Measurements from ENCODE around the gene CYB5B.

CYB5B gene

DNA sequence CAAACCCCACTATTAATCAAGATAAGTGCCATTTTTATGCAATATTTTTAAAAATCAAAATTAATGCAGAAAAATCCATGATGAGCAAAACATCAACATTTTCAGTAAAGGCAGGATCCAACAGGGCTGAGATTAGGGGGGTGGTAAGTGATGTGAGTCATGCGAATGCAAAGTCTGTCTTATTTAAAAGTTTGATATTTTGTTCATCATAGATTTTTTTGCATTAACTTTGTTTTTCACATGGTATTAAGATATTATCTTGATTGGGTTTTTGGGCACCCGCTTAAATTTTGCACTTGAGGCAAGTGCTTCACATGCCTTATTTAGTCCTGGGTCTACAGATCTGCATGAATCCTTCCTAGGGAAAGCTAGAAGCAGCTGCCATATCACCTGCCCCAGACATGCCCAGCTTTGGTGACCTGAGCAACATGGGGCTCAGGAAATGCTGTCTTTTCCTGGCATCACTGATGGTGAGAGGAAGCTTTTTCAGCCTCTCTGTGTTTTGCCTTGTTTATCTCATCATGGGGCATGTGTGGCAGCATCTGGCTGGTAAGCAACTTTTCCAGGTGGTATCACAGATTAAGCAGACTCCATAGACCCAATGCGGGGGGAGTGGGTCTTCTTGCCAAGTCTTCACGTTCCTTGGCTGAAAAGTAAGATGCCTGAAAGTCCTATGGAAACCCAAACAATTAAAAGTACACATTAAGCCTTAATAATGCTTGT lies 83.8 kb downstream of the CYB5B start:
- TF ChIP-seq CTCF (IDR thresholded peaks at IDR 0.05; ENCODE audit: insufficient read depth, missing control alignments) = no peak
- no peak for DNase-seq (ENCODE audit: insufficient read length, low spot score)
- no peak for FAIRE-seq

GRCh38 chr16:69509125-69509524 lies 84.7 kb downstream of the CYB5B start:
- FAIRE-seq (no peak), DNase-seq (ENCODE audit: insufficient read length, low spot score) (no peak)
- no peak for TF ChIP-seq CTCF (IDR thresholded peaks at IDR 0.05; ENCODE audit: insufficient read depth, missing control alignments)

- DNase-seq (ENCODE audit: insufficient read length, low spot score) (no peak), FAIRE-seq (no peak)
- TF ChIP-seq CTCF (IDR thresholded peaks at IDR 0.05; ENCODE audit: insufficient read depth, missing control alignments) = no peak
Measured at GRCh38 chr16:69511651-69512050, 87.2 kb downstream of the CYB5B start.

GRCh38 chr16:69513180-69513966 lies 89.0 kb downstream of the CYB5B start:
- DNase-seq (ENCODE audit: insufficient read length, low spot score) (no peak), FAIRE-seq (no peak)
- no peak for TF ChIP-seq CTCF (IDR thresholded peaks at IDR 0.05; ENCODE audit: insufficient read depth, missing control alignments)

DNA sequence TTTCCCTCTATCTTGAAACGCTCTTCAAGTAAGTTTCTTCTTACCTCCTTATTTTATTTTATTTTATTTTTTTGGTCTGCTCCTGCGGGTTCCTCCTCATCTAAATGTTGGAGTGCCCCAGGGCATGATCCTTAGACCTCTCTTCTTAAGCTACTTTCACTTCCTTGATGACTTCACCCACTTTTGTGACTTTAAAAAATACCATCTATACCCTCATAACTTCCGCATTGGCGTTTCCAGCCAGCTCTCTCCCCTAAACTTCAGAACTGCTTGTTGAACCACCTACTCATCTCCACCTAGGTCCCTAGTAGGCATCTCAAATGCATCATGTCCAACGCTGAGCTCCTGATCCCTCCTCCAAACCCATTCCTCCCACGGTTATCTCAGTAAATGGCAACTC lies 89.9 kb downstream of the CYB5B start:
- DNase-seq (ENCODE audit: insufficient read length, low spot score) (no peak), FAIRE-seq (no peak)
- TF ChIP-seq CTCF (IDR thresholded peaks at IDR 0.05; ENCODE audit: insufficient read depth, missing control alignments) = no peak
